Right ventricle myocardium inferior (tissue), 1 donor: ENCODE results near the gene INSYN2B. TPM values are rescaled to one million over a fixed set of nuclear protein-coding genes. Genes with fewer than 3 reads are reported as not detected.

Source experiments
- ATAC-seq: fragments of 200-7000 bp; cut with Tn5 transposase; one replicate; pipeline ENCODE4 v1.9.1; 2020; ENCODE audit warnings: mild to moderate bottlenecking, moderate library complexity
- DNase-seq: peaks from one replicate; pipeline ENCODE4 v3.0.0; 2021; ENCODE audit errors: missing footprints
- intact Hi-C: fragments of 100-400 bp; cut with DNase I; formaldehyde crosslinking; loops from one replicate; pipeline ENCODE4 v1.11.0; 2022
- total RNA-seq: library from RNA; stranded (reverse); fragmentation: NEBNext Ultra II Directional; extraction: Animal tissue kit (Norgen Biotek cat#: 25700); gene quantifications from one replicate; pipeline ENCODE4 v1.2.1, GENCODE V29; 2021
- donor health status: DM: no; HTN: yes; CAD: no; lungs with severe emphysema.

The INSYN2B gene
- total RNA-seq, 1 donor from 2014 or later: 0.87 TPM

DNA sequence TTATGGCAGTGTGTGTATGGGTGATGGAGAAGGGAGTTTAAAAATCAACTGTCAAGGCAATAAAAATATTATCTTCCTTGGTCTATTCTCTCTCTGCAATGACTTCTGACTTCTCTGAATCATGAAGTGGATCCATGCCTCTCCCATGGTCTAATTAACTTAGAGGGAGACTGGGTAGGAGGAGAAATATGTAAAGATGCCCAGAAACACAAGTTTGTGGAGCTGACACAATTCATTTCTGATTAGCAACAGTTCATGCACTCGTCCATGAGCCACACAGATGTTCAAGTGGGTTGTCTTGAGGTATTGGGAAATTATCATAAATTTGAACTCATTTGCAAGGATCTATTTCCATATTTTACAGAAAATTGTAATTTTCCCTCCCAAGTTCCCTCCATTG is 38.1 kb downstream of the INSYN2B start:
- intact Hi-C loops: no loop called here
- ATAC-seq (no peak), DNase-seq (no peak)

- no peak for ATAC-seq
These were observed 38.8 kb downstream of the INSYN2B start for GRCh38 chr5:169941542-169941941.

GRCh38 chr5:169939731-169940130 is 40.6 kb downstream of the INSYN2B start:
- DNase-seq (no peak), ATAC-seq (no peak)
- intact Hi-C loops: no loop called here

More at GRCh38 chr5:169941542-169941941, 38.8 kb downstream of the INSYN2B start:
- DNase-seq: no peak
- intact Hi-C loops: no loop called here

- intact Hi-C loops: no loop called here
- DNase-seq (no peak), ATAC-seq (no peak)
These were observed 41.9 kb downstream of the INSYN2B start for GRCh38 chr5:169938439-169938838.

DNA sequence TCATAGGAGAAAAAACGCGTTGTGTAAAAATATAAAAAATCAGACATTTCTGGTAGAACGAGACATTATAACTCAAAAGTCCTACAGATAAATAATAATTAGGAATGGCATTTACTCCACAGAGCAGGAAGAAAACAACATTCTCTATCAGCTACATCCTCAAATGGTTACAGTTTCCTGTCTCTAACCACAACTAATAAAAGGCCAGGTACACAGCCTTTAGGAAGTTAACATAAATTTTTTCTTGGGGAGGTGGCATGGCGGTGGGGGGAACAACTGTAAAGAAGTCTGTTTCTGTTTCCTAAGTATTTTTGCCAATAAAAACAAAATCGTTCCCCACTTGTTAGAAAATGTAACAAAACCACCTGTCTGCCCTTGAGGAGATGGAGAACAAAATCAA is 44.5 kb downstream of the INSYN2B start:
- no peak for ATAC-seq
- DNase-seq: no peak
- intact Hi-C loops: no loop called here

DNA sequence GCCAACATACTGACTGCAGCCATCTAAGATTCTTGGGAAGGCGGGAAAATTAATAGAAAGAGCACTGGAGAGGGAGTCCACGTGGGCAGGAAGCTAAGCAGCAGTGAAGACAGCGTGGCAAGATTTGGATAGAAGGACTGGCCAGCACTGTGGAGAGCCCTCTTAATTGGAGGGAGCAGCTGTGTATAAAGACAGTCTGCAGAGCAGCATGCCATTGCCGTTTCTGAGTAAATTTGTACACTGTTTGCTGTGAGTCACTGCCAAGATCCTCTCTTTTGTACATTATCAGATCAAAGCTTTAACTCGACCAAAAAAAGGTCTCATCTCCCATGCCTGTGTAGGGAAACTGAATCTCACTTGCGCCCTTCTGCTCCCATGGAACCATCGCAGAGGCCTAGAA is 45.3 kb downstream of the INSYN2B start:
- no peak for ATAC-seq
- intact Hi-C loops: no loop called here
- no peak for DNase-seq

DNA sequence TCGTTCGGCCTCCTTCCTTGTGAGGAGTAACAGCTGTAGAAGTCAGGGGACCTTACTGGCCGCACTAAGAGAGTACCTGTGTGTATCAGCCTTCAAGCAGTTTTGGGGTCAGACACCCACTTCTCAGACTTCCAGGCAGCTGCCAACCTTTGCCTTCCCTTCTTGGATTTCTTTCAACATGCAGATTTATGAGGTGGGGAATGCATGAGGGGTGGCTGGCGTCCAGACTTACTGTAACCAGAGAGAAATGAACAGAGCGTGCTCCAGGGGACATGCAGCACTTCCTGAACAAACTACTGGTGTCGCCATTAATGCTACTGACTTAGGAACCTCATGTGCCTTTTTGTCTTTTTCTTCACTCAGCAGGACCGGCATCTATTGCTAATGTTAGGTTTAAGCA is 46.7 kb downstream of the INSYN2B start:
- DNase-seq (no peak), ATAC-seq (no peak)
- intact Hi-C loops: no loop called here

DNA sequence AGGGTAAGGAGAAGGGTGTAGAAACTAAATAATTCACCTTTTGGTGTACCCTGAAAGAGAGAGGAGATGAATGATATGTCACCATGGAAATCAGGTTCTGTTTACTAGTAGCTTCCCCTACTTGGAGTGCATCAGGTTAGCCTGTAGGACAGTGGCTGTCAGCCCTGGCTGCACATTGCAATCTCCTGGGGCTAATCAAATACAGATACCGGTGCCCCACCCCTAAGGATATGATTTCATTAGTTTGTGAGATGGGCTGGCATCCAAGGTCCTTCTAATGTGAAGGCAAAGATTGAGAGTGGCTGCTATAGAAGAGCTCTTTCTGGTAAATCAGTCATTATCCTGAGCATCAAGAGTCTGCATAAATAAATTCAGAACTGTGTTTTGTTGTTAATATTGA is 47.2 kb downstream of the INSYN2B start:
- intact Hi-C loops: no loop called here
- DNase-seq: no peak
- ATAC-seq: no peak

DNA sequence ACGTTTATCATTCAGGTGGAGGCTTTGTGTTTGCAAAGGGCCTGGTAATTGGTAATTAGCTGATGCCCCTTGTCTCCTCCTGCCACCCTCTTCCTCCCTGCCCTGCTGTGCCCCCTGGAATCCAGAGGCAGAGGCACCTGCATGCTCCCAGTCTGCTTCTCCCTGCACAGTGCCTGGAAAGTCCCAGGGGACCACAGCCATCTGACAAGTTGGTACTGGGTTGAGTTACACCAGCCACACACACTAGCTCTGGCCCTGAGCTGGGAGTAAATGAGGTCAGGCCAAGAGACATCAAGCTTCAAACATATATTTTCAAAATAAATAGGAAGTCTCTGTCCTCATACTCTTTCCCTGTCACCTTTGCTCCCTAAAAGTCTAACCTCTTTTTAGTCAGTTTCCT is 56.3 kb downstream of the INSYN2B start:
- DNase-seq: no peak
- no peak for ATAC-seq
- intact Hi-C loops: no loop called here

- DNase-seq (no peak), ATAC-seq (no peak)
- intact Hi-C loops: no loop called here
These were observed 57.8 kb downstream of the INSYN2B start for GRCh38 chr5:169922474-169922873.

- DNase-seq (no peak), ATAC-seq (no peak)
- intact Hi-C loops: no loop called here
These were observed 58.3 kb downstream of the INSYN2B start for GRCh38 chr5:169921949-169922348.

DNA sequence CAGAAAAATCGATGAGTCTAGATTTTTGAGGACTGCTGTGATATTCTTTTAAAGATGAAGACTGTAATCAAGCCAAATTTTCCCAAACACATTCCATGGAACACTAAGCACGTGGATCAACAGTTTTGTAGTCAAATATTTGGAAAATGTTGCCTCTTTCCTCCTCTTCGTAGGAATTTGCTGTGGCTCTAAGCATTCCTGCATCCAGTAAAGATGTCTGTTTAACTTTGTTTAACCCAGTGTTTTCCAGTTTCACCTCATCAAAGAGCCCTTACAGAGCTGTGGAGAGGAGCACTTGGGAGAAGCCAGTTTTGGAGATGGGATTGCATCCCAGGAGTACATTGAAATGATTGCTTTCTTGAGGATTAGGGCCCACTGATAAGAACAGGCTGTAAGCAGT is 58.9 kb downstream of the INSYN2B start:
- DNase-seq (no peak), ATAC-seq (no peak)
- intact Hi-C loops: no loop called here

- ATAC-seq (no peak), DNase-seq (no peak)
- intact Hi-C loops: no loop called here
These were observed 59.8 kb downstream of the INSYN2B start for GRCh38 chr5:169920474-169920873.

- ATAC-seq: no peak
- DNase-seq: no peak
- intact Hi-C loops: no loop called here
These were observed 62.1 kb downstream of the INSYN2B start for GRCh38 chr5:169918228-169918627.

DNA sequence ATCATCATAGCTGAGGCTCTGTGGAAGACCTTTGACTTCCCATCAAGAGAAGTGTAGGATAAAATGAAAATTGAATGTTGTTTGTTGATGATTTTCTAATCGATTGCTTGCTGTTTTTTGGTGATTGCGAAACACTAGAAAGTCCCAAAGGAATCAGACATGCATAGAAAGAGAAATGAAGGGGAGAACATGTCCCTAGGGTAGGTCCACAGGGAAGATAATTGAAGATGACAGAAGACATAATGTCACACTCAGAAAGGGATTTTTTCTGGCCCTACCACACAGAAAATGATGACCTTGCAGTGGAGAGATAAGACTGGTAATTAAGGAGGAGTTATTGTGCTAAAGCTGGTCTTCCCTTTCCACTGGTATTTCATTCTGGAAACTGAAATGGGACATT is 62.8 kb downstream of the INSYN2B start:
- intact Hi-C loops: no loop called here
- no peak for DNase-seq

DNA sequence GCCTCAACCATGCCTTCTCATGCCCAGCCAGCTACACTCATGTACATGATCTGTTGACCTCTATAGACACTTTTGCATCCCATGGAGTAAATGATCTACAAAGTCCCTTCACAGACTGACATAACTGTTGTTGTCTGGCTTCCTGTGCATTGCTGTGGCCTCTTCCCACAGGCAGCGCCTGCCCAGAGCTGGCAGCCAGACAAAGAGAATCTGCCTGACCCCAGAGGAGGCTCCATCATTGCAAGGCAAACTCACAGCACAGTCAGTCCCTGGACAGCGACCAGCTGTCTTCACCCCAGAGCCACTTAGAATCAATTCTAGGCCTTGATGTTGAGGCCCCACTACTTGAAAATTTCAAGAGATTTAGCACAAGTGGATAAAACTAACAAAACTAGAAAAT is 65.5 kb downstream of the INSYN2B start:
- peak; percentile 77 for DNase-seq
- intact Hi-C loops: no loop called here
- peak; percentile 91 for ATAC-seq

More for the DNA sequence above, 62.8 kb downstream of the INSYN2B start:
- no peak for ATAC-seq

- intact Hi-C loops: no loop called here
- peak; percentile 60 for ATAC-seq
- no peak for DNase-seq
These were observed 66.8 kb downstream of the INSYN2B start for GRCh38 chr5:169913479-169913878.

DNA sequence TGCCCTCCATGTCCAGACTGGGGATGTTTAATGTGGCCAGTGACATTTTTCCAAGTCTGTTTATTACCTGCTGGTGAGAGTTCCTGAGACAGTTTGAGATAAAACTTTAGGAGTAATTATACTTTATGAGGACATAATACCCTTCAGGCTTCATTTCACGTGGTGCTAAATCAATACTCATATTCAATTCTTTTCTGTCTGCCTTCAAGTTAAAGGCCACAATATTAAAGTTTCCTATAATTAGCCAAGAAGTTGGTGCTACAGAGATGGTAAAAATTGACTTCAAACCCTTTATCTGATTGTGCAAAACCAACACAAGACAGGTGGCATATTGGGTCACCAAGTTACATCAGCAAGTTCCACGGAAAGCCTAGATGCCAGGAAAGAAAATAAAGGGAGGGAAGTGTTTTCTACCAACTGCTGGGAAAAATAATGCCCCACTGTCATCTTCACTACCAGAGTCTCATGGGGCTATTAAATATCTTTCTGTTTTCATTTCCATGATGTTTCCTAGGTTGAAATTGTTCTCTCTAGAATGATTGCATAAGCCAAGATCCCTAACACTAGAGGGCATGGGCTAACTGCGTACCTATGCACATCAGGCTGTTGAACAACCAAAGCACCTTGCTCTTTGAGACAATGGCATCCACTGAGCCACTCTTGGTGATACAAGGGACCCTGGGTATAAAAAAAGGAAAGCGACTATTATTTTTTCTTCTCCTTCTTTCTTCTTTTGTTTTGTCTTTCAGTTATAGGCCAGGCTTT is 68.7 kb downstream of the INSYN2B start:
- ATAC-seq: no peak
- intact Hi-C loops: no loop called here
- DNase-seq: no peak

DNA sequence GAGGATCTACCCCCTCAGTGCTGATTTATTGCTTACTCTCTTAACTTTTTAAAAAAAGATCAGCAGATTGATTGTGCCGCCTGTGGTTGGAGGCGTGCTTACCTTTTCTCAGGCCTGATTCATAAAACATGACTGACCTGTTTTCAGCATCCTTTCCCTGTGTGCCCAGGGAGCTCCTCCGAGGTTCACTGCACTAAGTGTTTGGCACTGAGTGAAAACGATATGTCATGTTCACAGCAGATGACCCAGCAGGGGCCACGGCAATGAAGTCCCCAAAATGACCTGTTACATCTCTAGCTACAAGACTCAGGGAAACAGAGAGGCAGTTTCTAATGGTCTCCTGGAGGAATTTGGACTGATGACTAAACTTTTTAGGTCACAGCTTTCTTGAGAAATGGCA is 69.9 kb downstream of the INSYN2B start:
- ATAC-seq: no peak
- intact Hi-C loops: no loop called here
- no peak for DNase-seq

GRCh38 chr5:169909945-169910344 is 70.3 kb downstream of the INSYN2B start:
- DNase-seq (no peak), ATAC-seq (no peak)
- intact Hi-C loops: loop anchor here (2.0 kb wide), 1 partner anchor 79 kb away; no protein-coding TSS in a partner anchor

- no peak for DNase-seq
- ATAC-seq: no peak
- intact Hi-C loops: loop anchor here (2.0 kb wide), 1 partner anchor 78 kb away; no protein-coding TSS in a partner anchor
These were observed 71.4 kb downstream of the INSYN2B start for GRCh38 chr5:169908864-169909263.
